Endothelial cell of umbilical vein (primary cell): Measurements from ENCODE around the gene TFCP2. TPM values are rescaled to one million over a fixed set of nuclear protein-coding genes. Genes with fewer than 3 reads are reported as not detected.

Experiments used
- BruUV-seq: library from RNA; stranded (reverse); fragments of 400-500 nt; replicated peaks from 2 replicates; lab custom pipeline; 2021; lab: Mats Ljungman, UMichigan
- CTCF ChIA-PET: fragments of 300-600, 350-600 bp; sonication (Branson Sonifier 250); formaldehyde crosslinking; loops from one replicate; lab custom pipeline; 2021; ENCODE audit warnings: antibody characterized with exemption, inconsistent platforms; lab: Charles Lee
- POLR2A ChIA-PET: fragments of 300-600, 350-600 bp; sonication (Branson Sonifier 250); formaldehyde crosslinking; loops from one replicate; lab custom pipeline; 2021; ENCODE audit warnings: antibody characterized with exemption, inconsistent platforms; lab: Charles Lee
- DNase-seq: peaks from one replicate; pipeline ENCODE4 v3.0.0-alpha.2; 2011; ENCODE audit warnings: low read depth, low spot score
- FAIRE-seq: peaks from 2 replicates; lab custom pipeline; 2011; peaks lifted over from hg19 to GRCh38; lab: Jason Lieb, UNC
- H2AFZ ChIP-seq: 2 replicates; pipeline ENCODE4 v1.6.0; 2012; ENCODE audit warnings: low read depth, low read length, control low read depth, inconsistent platforms
- H3K27ac ChIP-seq: 2 replicates; pipeline ENCODE4 v1.5.1; 2011; ENCODE audit warnings: low read depth, mild to moderate bottlenecking, control low read depth, low read length, moderate library complexity; ENCODE audit not compliant: insufficient read depth
- H3K27me3 ChIP-seq, 2 experiments: 2 replicates each; pipeline versions ENCODE4 v1.6.0 to v1.6.1; 2011; ENCODE audit warnings: low read length in 2 of 2, mixed read lengths in 1 of 2; ENCODE audit not compliant: control insufficient read depth in 2 of 2, insufficient read depth in 2 of 2
- H3K36me3 ChIP-seq, 2 experiments: 2 replicates in 1 of 2; 3 replicates in 1 of 2; pipeline ENCODE4 v1.5.1; 2011; ENCODE audit warnings: low read length in 2 of 2, mild to moderate bottlenecking in 1 of 2, moderate library complexity in 1 of 2; ENCODE audit not compliant: control insufficient read depth in 2 of 2, insufficient read depth in 2 of 2; ENCODE audit errors: extremely low read depth in 1 of 2
- H3K4me1 ChIP-seq: 3 replicates; pipeline ENCODE4 v1.5.1; 2011; ENCODE audit warnings: mild to moderate bottlenecking, low read length; ENCODE audit not compliant: control insufficient read depth, insufficient read depth; ENCODE audit errors: extremely low read depth
- H3K4me2 ChIP-seq: 2 replicates; pipeline ENCODE4 v1.6.1; 2011; ENCODE audit warnings: low read length, control low read depth, mixed read lengths; ENCODE audit not compliant: insufficient read depth
- H3K4me3 ChIP-seq, 3 experiments: fragments of 200-600 bp in 1 of 3; sonication (generic), shearing (Covaris generic) in 1 of 3; replicated peaks in 1 of 3; 2 replicates each; pipeline ENCODE4 v1.5.1; 2011 to 2016; ENCODE audit warnings: control low read depth in 3 of 3, low read length in 3 of 3, mild to moderate bottlenecking in 2 of 3, inconsistent platforms in 1 of 3, low read depth in 1 of 3, moderate library complexity in 1 of 3; ENCODE audit not compliant: insufficient read depth in 1 of 3
- H3K79me2 ChIP-seq: 2 replicates; pipeline ENCODE4 v1.6.0; 2012; ENCODE audit warnings: low read length, inconsistent platforms; ENCODE audit not compliant: control insufficient read depth, insufficient read depth
- H3K9ac ChIP-seq: replicated peaks from 2 replicates; pipeline ENCODE3; 2011; ENCODE audit warnings: low read length, control low read depth; ENCODE audit not compliant: insufficient read depth; ENCODE audit errors: extremely low read depth
- H3K9me1 ChIP-seq: replicated peaks from 3 replicates; pipeline ENCODE4 v1.6.0; 2011; ENCODE audit warnings: mild to moderate bottlenecking, low read length; ENCODE audit not compliant: control insufficient read depth, insufficient read depth; ENCODE audit errors: extremely low read depth
- H3K9me3 ChIP-seq: replicated peaks from 2 replicates; pipeline ENCODE4 v1.5.1; 2012; ENCODE audit warnings: low read length, inconsistent platforms; ENCODE audit not compliant: control insufficient read depth, insufficient read depth
- H4K20me1 ChIP-seq: replicated peaks from 2 replicates; pipeline ENCODE3; 2011; ENCODE audit warnings: mild to moderate bottlenecking, low read length; ENCODE audit not compliant: control insufficient read depth, insufficient read depth; ENCODE audit errors: extremely low read depth
- EZH2 ChIP-seq: IDR thresholded peaks from 2 replicates; pipeline ENCODE4 v1.6.1; 2012; ENCODE audit warnings: borderline replicate concordance, low read depth, mild to moderate bottlenecking, moderate library complexity, low read length, inconsistent platforms; ENCODE audit not compliant: severe bottlenecking
- FOS ChIP-seq: IDR thresholded peaks from 2 replicates; pipeline ENCODE4 v1.6.1; 2011; ENCODE audit warnings: mild to moderate bottlenecking, low read length, moderate library complexity, borderline replicate concordance; ENCODE audit not compliant: insufficient read depth
- GATA2 ChIP-seq: IDR thresholded peaks from 2 replicates; pipeline ENCODE4 v1.7.0; 2011; ENCODE audit warnings: low read depth, mild to moderate bottlenecking, moderate library complexity, mixed read lengths, low read length; ENCODE audit not compliant: insufficient read length, insufficient read depth
- JUN ChIP-seq: IDR thresholded peaks from 2 replicates; pipeline ENCODE4 v1.6.1; 2011; ENCODE audit warnings: borderline replicate concordance, low read depth; ENCODE audit not compliant: insufficient read length, insufficient read depth
- MYC ChIP-seq: IDR thresholded peaks from one replicate; pipeline ENCODE4 v1.6.1; 2011; ENCODE audit warnings: mild to moderate bottlenecking, low read depth, low read length
- POLR2A ChIP-seq: IDR thresholded peaks from 2 replicates; pipeline ENCODE4 v1.6.1; 2012; ENCODE audit warnings: low read depth, mild to moderate bottlenecking, control low read depth, low read length
- POLR2AphosphoS5 ChIP-seq: IDR thresholded peaks from 2 replicates; pipeline ENCODE4 v1.6.1; 2012; ENCODE audit warnings: low read depth, mild to moderate bottlenecking, control low read depth, low read length, moderate library complexity; ENCODE audit not compliant: insufficient read depth
- dilution Hi-C: fragments of 300-500 bp; cut with MboI; formaldehyde crosslinking; loops from one replicate; pipeline ENCODE4 v1.15.0; 2019; ENCODE audit warnings: low sequenced_read_pairs; ENCODE audit not compliant: extremely low pct_ligation_motif_present
- intact Hi-C: fragments of 100-400 bp; cut with micrococcal nuclease; formaldehyde crosslinking; loops from one replicate; pipeline ENCODE4 v1.10.0; 2022
- polyA plus RNA-seq, 4 experiments: library from polyadenylated mRNA; depleted of rRNA in 3 of 4; stranded (reverse) in 3 of 4; unstranded in 1 of 4; fragments of >200 nt; gene quantifications; 2 replicates each; pipeline versions ENCODE4 v1.2.1 to v1.2.3, GENCODE V29; 2011 to 2012; ENCODE audit warnings: missing spikeins in 1 of 4
- total RNA-seq: library from RNA; stranded (reverse); gene quantifications from 2 replicates; pipeline ENCODE4 v1.2.3, GENCODE V29; 2021
- TF ChIP-seq, protein P1 (sequence below), 2 donors: IDR thresholded peaks; 1 replicate in 1 of 2; 2 replicates in 1 of 2; pipeline ENCODE4 v1.5.1; 2011; ENCODE audit warnings: low read length in 2 of 2, mild to moderate bottlenecking in 2 of 2, moderate library complexity in 2 of 2, control low read depth in 1 of 2, inconsistent platforms in 1 of 2, low read depth in 1 of 2; ENCODE audit not compliant: insufficient read depth in 1 of 2; ENCODE audit errors: extremely low read depth in 1 of 2
- TF ChIP-seq, protein P2 (sequence below): IDR thresholded peaks from 2 replicates; pipeline ENCODE4 v1.6.1; 2011; ENCODE audit not compliant: insufficient read depth, insufficient read length

Gene TFCP2
- total and polyA plus RNA-seq, 2 donors (not counting 3 experiments of a cell fraction or from before 2014, with no cell fraction given): 10.2 to 28.6 TPM

DNA sequence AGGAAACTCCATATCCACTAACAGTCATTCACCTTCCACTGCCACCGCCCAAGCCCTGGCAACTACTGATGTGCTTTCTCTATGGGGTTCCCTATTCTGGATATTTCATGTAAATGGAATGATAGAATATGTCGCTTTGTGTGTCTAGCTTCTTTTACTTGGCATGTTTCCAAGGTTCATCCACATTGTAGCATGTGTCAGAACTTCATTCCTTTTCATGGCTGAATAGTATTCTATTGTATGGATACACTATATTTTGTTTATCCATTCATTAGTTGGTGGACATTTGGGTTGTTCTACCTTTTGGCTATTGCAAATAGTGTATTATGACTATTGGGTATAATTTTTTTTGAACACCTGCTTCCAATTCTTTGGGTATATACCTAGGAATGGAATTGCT, 36.3 kb upstream of the TFCP2 start:
- Histone ChIP-seq H3K9me1 (no peaks in the 10 kb centered on the region), H3K4me2 (no peak overlapping the region), H3K79me2 (no peaks in the 10 kb centered on the region), H3K27me3 (no peaks in the 10 kb centered on the region), H3K27ac (no peak overlapping the region), H3K9me3 (no peaks in the 10 kb centered on the region), H3K36me3 (no peaks in the 10 kb centered on the region), H3K4me3 (no peak overlapping the region), H3K4me1 (no peaks in the 10 kb centered on the region), H4K20me1 (no peaks in the 10 kb centered on the region), H2AFZ (no peak overlapping the region), H3K9ac (no peak overlapping the region)
- ChIA-PET POLR2A (no interaction called here), CTCF (no interaction called here)
- TF ChIP-seq FOS: no peak
- no peak for TF ChIP-seq POLR2AphosphoS5
- TF ChIP-seq EZH2: no peak
- TF ChIP-seq, protein P1, sequence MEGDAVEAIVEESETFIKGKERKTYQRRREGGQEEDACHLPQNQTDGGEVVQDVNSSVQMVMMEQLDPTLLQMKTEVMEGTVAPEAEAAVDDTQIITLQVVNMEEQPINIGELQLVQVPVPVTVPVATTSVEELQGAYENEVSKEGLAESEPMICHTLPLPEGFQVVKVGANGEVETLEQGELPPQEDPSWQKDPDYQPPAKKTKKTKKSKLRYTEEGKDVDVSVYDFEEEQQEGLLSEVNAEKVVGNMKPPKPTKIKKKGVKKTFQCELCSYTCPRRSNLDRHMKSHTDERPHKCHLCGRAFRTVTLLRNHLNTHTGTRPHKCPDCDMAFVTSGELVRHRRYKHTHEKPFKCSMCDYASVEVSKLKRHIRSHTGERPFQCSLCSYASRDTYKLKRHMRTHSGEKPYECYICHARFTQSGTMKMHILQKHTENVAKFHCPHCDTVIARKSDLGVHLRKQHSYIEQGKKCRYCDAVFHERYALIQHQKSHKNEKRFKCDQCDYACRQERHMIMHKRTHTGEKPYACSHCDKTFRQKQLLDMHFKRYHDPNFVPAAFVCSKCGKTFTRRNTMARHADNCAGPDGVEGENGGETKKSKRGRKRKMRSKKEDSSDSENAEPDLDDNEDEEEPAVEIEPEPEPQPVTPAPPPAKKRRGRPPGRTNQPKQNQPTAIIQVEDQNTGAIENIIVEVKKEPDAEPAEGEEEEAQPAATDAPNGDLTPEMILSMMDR (IDR thresholded peaks at IDR 0.05; ENCODE audit: extremely low read depth in 1 of 2, insufficient read depth in 1 of 2, low read depth in 1 of 2, low read length in 2 of 2): no peak
- dilution Hi-C loops: no loop called here
- no peak for DNase-seq
- no TSS peak for BruUV-seq
- no peak for FAIRE-seq
- intact Hi-C loops: no loop called here

DNA sequence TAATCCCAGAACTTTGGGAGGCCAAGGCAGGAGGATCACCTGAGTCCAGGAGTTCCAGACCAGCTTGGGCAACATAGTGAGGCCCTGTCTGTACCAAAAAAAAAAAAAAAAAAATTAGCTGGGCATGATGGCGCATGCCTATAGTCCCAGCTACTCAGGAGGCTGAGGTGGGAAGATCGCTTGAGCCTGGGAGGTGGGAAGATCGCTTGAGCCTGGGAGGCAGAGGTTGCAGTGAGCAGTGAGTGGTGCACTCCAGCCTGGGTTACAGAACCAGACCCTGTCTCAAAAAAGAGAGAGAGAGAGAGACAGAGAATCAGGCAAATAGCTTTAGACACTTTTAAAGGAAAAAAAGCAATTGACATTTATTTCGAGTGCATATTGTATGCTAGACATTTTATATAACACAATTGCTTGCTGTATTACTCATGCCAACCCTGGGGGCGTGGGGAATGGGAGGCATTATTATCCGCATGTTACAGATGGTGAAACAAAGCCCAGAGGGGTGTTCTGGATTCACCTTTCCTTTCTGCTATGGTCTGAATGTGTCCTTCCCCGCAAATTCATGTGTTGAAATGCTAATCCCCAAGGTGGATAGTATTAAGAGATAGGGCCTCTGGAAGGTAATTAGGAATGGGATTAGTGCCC, 35.2 kb upstream of the TFCP2 start:
- dilution Hi-C loops: no loop called here

More for the DNA sequence above, 35.2 kb upstream of the TFCP2 start:
- no peaks in the 10 kb centered on the region for H3K36me3 ChIP-seq
- ChIA-PET CTCF (no interaction called here), POLR2A (no interaction called here)
- no peak overlapping the region for H3K27ac ChIP-seq
- no peak overlapping the region for H3K9ac ChIP-seq
- DNase-seq (no peak), FAIRE-seq (no peak)
- no peaks in the 10 kb centered on the region for H3K4me1 ChIP-seq
- H3K4me3 ChIP-seq: no peak overlapping the region
- H3K27me3 ChIP-seq: no peaks in the 10 kb centered on the region
- BruUV-seq: no TSS peak
- no peaks in the 10 kb centered on the region for H3K9me1 ChIP-seq
- no peaks in the 10 kb centered on the region for H3K9me3 ChIP-seq
- H4K20me1 ChIP-seq: no peaks in the 10 kb centered on the region
- H3K4me2 ChIP-seq: no peak overlapping the region
- H2AFZ ChIP-seq: no peak overlapping the region
- no peaks in the 10 kb centered on the region for H3K79me2 ChIP-seq
- intact Hi-C loops: no loop called here
- TF ChIP-seq MYC (no peak), POLR2AphosphoS5 (no peak), FOS (no peak), JUN (no peak), GATA2 (no peak), EZH2 (no peak), POLR2A (no peak)
- TF ChIP-seq, protein P2, sequence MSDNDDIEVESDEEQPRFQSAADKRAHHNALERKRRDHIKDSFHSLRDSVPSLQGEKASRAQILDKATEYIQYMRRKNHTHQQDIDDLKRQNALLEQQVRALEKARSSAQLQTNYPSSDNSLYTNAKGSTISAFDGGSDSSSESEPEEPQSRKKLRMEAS: no peak
- TF ChIP-seq, protein P1 (IDR thresholded peaks at IDR 0.05; ENCODE audit: extremely low read depth in 1 of 2, insufficient read depth in 1 of 2, low read depth in 1 of 2, low read length in 2 of 2): no peak
